ENCODE results near the gene SLC36A3.

The SLC36A3 gene

DNA sequence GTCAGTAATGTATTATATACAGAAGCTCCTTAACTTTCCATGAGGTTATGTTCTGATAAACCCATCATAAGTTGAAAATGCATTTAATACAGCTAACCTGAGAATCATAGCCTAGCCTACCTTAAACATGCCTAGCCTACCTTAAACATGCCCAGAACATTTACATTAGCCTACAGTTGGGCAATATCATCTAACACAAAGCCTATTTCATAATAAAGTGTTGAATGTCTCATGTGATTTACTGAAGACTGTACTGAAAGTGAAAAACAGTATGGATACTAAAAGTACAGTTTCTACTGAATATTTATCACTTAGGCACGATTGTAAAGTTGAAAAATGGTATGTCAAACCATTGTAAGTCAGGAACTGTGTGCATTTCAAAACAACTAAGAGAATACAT is 49.0 kb downstream of the SLC36A3 start:
- Histone ChIP-seq H3K36me3 (ENCODE audit: control insufficient read depth, insufficient read depth, low read length) (no peaks in the 10 kb centered on the region), H3K79me2 (peaks cover 31% of the 10 kb centered on the region), H3K4me2 (ENCODE audit: low read length) (no peak overlapping the region), H2AFZ (no peak overlapping the region), H3K9me3 (ENCODE audit: control insufficient read depth, low read length) (no peaks in the 10 kb centered on the region), H3K4me3 (ENCODE audit: low read depth, low read length) (no peak overlapping the region), H3K9ac (no peak overlapping the region), H3K4me1 (peaks cover 9% of the 10 kb centered on the region), H3K27ac (no peak overlapping the region), H3K27me3 (ENCODE audit: control insufficient read depth, insufficient read depth, low read length) (no peaks in the 10 kb centered on the region)
- TF ChIP-seq CTCF (IDR thresholded peaks at IDR 0.05) = no peak

DNA sequence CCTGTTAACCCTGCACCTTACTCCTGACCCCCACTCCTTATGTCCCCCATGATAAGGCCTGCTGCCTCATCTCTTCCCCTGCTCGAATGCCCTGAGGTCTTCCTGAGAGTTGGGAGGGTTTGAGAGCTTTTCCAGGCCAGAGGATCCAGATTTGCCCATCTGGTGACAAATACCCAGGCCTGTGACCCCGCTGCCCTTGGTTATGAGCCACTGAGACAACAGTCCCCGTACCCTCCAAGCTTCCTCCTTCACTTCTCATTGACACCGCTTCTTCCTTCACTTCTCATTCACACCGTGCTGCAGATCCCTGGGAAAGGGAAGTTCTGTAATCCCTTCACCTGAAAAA is 50.0 kb downstream of the SLC36A3 start:
- peak overlapping the region; percentile 80 for H3K4me3 ChIP-seq (ENCODE audit: low read depth, low read length)
- peaks cover 8% of the 10 kb centered on the region for H3K4me1 ChIP-seq
- peak overlapping the region; percentile 87 for H3K4me2 ChIP-seq (ENCODE audit: low read length)
- no peak overlapping the region for H3K9ac ChIP-seq
- no peaks in the 10 kb centered on the region for H3K27me3 ChIP-seq (ENCODE audit: control insufficient read depth, insufficient read depth, low read length)
- H3K27ac ChIP-seq = peak overlapping the region; percentile 41
- peak overlapping the region; percentile 94 for H2AFZ ChIP-seq
- no peaks in the 10 kb centered on the region for H3K36me3 ChIP-seq (ENCODE audit: control insufficient read depth, insufficient read depth, low read length)
- H3K9me3 ChIP-seq (ENCODE audit: control insufficient read depth, low read length) = no peaks in the 10 kb centered on the region
- H3K79me2 ChIP-seq = peaks cover 30% of the 10 kb centered on the region
- no peak for TF ChIP-seq CTCF (IDR thresholded peaks at IDR 0.05)

GRCh38 chr5:151252762-151253604 is 50.6 kb downstream of the SLC36A3 start, which contains the start of gene GM2A:
TSS of gene GM2A (plus strand) at chr5:151253185. CDS start at chr5:151253217, 32 bp downstream.
- no peak for TF ChIP-seq CTCF (IDR thresholded peaks at IDR 0.05)
- peak within 1 kb of the TSS; percentile 80 for H3K4me3 ChIP-seq (ENCODE audit: low read depth, low read length)
- peaks cover 27% of the 10 kb centered on the region for H3K79me2 ChIP-seq
- H3K4me2 ChIP-seq (ENCODE audit: low read length) = peak within 1 kb of the TSS; percentile 87
- H3K9me3 ChIP-seq (ENCODE audit: control insufficient read depth, low read length) = no peaks in the 10 kb centered on the region
- no peaks in the 10 kb centered on the region for H3K36me3 ChIP-seq (ENCODE audit: control insufficient read depth, insufficient read depth, low read length)
- peak within 1 kb of the TSS; percentile 60 for H3K27ac ChIP-seq
- no peak within 1 kb of the TSS for H3K9ac ChIP-seq
- H3K4me1 ChIP-seq = peaks cover 6% of the 10 kb centered on the region
- H2AFZ ChIP-seq = peak within 1 kb of the TSS; percentile 94
- no peaks in the 10 kb centered on the region for H3K27me3 ChIP-seq (ENCODE audit: control insufficient read depth, insufficient read depth, low read length)

GRCh38 chr5:151251621-151252020 is 51.9 kb downstream of the SLC36A3 start:
- Histone ChIP-seq H2AFZ (no peak overlapping the region), H3K9ac (no peak overlapping the region), H3K36me3 (ENCODE audit: control insufficient read depth, insufficient read depth, low read length) (no peaks in the 10 kb centered on the region), H3K27ac (no peak overlapping the region), H3K79me2 (peaks cover 24% of the 10 kb centered on the region), H3K27me3 (ENCODE audit: control insufficient read depth, insufficient read depth, low read length) (no peaks in the 10 kb centered on the region), H3K9me3 (ENCODE audit: control insufficient read depth, low read length) (no peaks in the 10 kb centered on the region), H3K4me1 (peaks cover 6% of the 10 kb centered on the region), H3K4me2 (ENCODE audit: low read length) (no peak overlapping the region), H3K4me3 (ENCODE audit: low read depth, low read length) (no peak overlapping the region)
- TF ChIP-seq CTCF (IDR thresholded peaks at IDR 0.05) = no peak

Data from parathyroid adenoma (tissue), 2 donors.